ENCODE data around the gene UBAP1L.

GRCh38 chr15:65092911-65093792, 21.8 kb downstream of the UBAP1L start:
- TF ChIP-seq POLR2AphosphoS5 (IDR thresholded peaks at IDR 0.05), result no peak
- no peak for TF ChIP-seq EP300 (IDR thresholded peaks at IDR 0.05)
